Naive thymus-derived CD4-positive, alpha-beta T cell (primary cell): ENCODE data around the gene CAMK1G. TPM values are rescaled to one million over a fixed set of nuclear protein-coding genes. Genes with fewer than 3 reads are reported as not detected.
A peak's percentile ranks its signal among the peaks of the same experiment; 100 is the strongest.

Experiments
- ATAC-seq: fragments of 150-1000 bp; cut with Tn5 transposase; 2 replicates; pipeline ENCODE4 v1.10.0; 2021; ENCODE audit warnings: mild to moderate bottlenecking, moderate library complexity
- CTCF ChIA-PET: fragments of 350-600 bp; sonication (Branson Sonifier 250); formaldehyde crosslinking; loops from one replicate; lab custom pipeline; 2021; ENCODE audit warnings: antibody characterized with exemption; lab: Charles Lee
- POLR2A ChIA-PET: fragments of 350-600 bp; sonication (Branson Sonifier 250); formaldehyde crosslinking; loops from one replicate; lab custom pipeline; 2021; ENCODE audit warnings: antibody characterized with exemption, inconsistent platforms; lab: Charles Lee
- DNase-seq, 9 donors: peaks; one replicate each; pipeline versions ENCODE4 v3.0.0 to v3.0.0-alpha.2; 2020 to 2022; ENCODE audit warnings: mixed read lengths in 1 of 9
- H3K27ac ChIP-seq: one replicate; pipeline ENCODE4 v1.7.0; 2013; ENCODE audit warnings: mild to moderate bottlenecking, low read depth, low read length, moderate library complexity
- H3K27me3 ChIP-seq, 2 donors: one replicate each; pipeline ENCODE4 v1.7.0; 2013; ENCODE audit warnings: low read length in 2 of 2, mild to moderate bottlenecking in 2 of 2, moderate library complexity in 2 of 2; ENCODE audit not compliant: control insufficient read depth in 2 of 2, insufficient read depth in 2 of 2
- H3K36me3 ChIP-seq, 3 experiments: 1 replicate in 2 of 3; 2 replicates in 1 of 3; pipeline ENCODE4 v1.7.0; 2013; ENCODE audit warnings: low read length in 3 of 3, mild to moderate bottlenecking in 3 of 3, moderate library complexity in 1 of 3; ENCODE audit not compliant: insufficient read depth in 3 of 3, control insufficient read depth in 2 of 3
- H3K4me1 ChIP-seq, 2 donors: one replicate each; pipeline ENCODE4 v1.7.0; 2013; ENCODE audit warnings: low read length in 2 of 2, mild to moderate bottlenecking in 2 of 2, moderate library complexity in 1 of 2; ENCODE audit not compliant: control insufficient read depth in 2 of 2, insufficient read depth in 2 of 2
- H3K4me3 ChIP-seq: 2 replicates; pipeline ENCODE4 v1.7.0; 2013; ENCODE audit warnings: mild to moderate bottlenecking, low read length
- H3K9me3 ChIP-seq, 3 experiments: 1 replicate in 2 of 3; 2 replicates in 1 of 3; pipeline ENCODE4 v1.7.0; 2013; ENCODE audit warnings: low read length in 3 of 3; ENCODE audit not compliant: control insufficient read depth in 2 of 3
- H3K27ac Mint-ChIP-seq, 9 donors: one replicate each; pipeline ENCODE4 v1.8.0; 2020 to 2022; ENCODE audit warnings: mixed read lengths in 9 of 9, mild to moderate bottlenecking in 8 of 9, moderate library complexity in 5 of 9, inconsistent platforms in 2 of 9
- H3K27me3 Mint-ChIP-seq, 5 donors: one replicate each; pipeline ENCODE4 v1.8.0; 2021 to 2022; ENCODE audit warnings: mixed read lengths in 5 of 5, mild to moderate bottlenecking in 1 of 5
- H3K36me3 Mint-ChIP-seq, 5 donors: one replicate each; pipeline ENCODE4 v1.8.0; 2020 to 2022; ENCODE audit warnings: mixed read lengths in 5 of 5, mild to moderate bottlenecking in 3 of 5, inconsistent platforms in 1 of 5
- H3K4me1 Mint-ChIP-seq, 7 donors: one replicate each; pipeline ENCODE4 v1.8.0; 2020 to 2022; ENCODE audit warnings: mixed read lengths in 7 of 7, mild to moderate bottlenecking in 3 of 7, inconsistent platforms in 1 of 7
- H3K4me3 Mint-ChIP-seq, 10 donors: one replicate each; pipeline ENCODE4 v1.8.0; 2020 to 2022; ENCODE audit warnings: mild to moderate bottlenecking in 10 of 10, mixed read lengths in 10 of 10, moderate library complexity in 6 of 10, inconsistent platforms in 2 of 10
- H3K9me3 Mint-ChIP-seq, 11 donors: one replicate each; pipeline ENCODE4 v1.8.0; 2020 to 2022; ENCODE audit warnings: mixed read lengths in 11 of 11, mild to moderate bottlenecking in 4 of 11, inconsistent platforms in 1 of 11, moderate library complexity in 1 of 11
- intact Hi-C, 2 donors: fragments of 100-400 bp; cut with micrococcal nuclease; formaldehyde crosslinking; loops; one replicate each; pipeline ENCODE4 v1.15.1; 2023
- polyA plus RNA-seq, 2 donors: library from polyadenylated mRNA; unstranded; fragments of 300-500 nt; fragmentation: Illumina TruSeq; gene quantifications; one replicate each; pipeline ENCODE4 v1.2.3, GENCODE V29; 2021
- total RNA-seq, 6 experiments: library from RNA in 5 of 6; stranded (reverse) in 5 of 6; gene quantifications; 1 replicate in 5 of 6; 2 replicates in 1 of 6; pipeline ENCODE4 v1.2.3 and lab custom pipeline; 2021 to 2026

Gene CAMK1G
- total and polyA plus RNA-seq, 7 experiments from 2014 or later, result not detected

- Histone ChIP-seq H3K4me3 (no peak overlapping the region), H3K9me3 (no peaks in the 10 kb centered on the region), H3K4me1 (peaks cover 0 to 10% of the 10 kb centered on the region in 2 donors), H3K27me3 (no peaks in the 10 kb centered on the region), H3K36me3 (no peaks in the 10 kb centered on the region), H3K27ac (no peak overlapping the region)
- Mint-ChIP-seq H3K27ac (no peak overlapping the region), H3K4me3 (no peak overlapping the region), H3K4me1 (peaks cover 6 to 26% (median 11%) of the 10 kb centered on the region in 7 donors), H3K9me3 (no peaks in the 10 kb centered on the region), H3K36me3 (no peaks in the 10 kb centered on the region), H3K27me3 (peaks cover 9 to 53% (median 16%) of the 10 kb centered on the region in 5 donors)
- ChIA-PET CTCF (interaction anchor here (0.7 to 1.4 kb wide), 3 partner anchors 9 to 181 kb away, joined by 3 to 6 read pairs (median 3); no protein-coding TSS in a partner anchor), POLR2A (no interaction called here)
- intact Hi-C loops, result no loop called here
- no peak for DNase-seq
- no peak for ATAC-seq
Measured at GRCh38 chr1:209570743-209571142, 12.8 kb upstream of the CAMK1G start.

- H3K4me3 Mint-ChIP-seq, result no peak overlapping the region
- POLR2A ChIA-PET, result no interaction called here
Measured at GRCh38 chr1:209576392-209577197, 6.9 kb upstream of the CAMK1G start.

GRCh38 chr1:209577346-209577745 is 6.2 kb upstream of the CAMK1G start:
- POLR2A ChIA-PET, result no interaction called here
- H3K36me3 ChIP-seq, result no peaks in the 10 kb centered on the region
- no peaks in the 10 kb centered on the region for H3K9me3 ChIP-seq
- DNase-seq, result no peak
- Mint-ChIP-seq H3K9me3 (no peaks in the 10 kb centered on the region), H3K36me3 (no peaks in the 10 kb centered on the region), H3K27me3 (peaks cover 0 to 30% (median 5%) of the 10 kb centered on the region in 5 donors), H3K4me3 (no peak overlapping the region), H3K27ac (no peak overlapping the region), H3K4me1 (peaks cover 0 to 6% (median 0%) of the 10 kb centered on the region in 7 donors)
- H3K27me3 ChIP-seq, result no peaks in the 10 kb centered on the region
- no peaks in the 10 kb centered on the region for H3K4me1 ChIP-seq
- H3K27ac ChIP-seq, result no peak overlapping the region
- no peak for ATAC-seq
- CTCF ChIA-PET, result interaction anchor here (0.8 to 2.1 kb wide), 8 partner anchors 8 to 250 kb away, joined by 3 to 12 read pairs (median 3); partner anchors contain the start of gene UTP25
- intact Hi-C loops, result loop anchor here in 1 of 2 donors (5.0 kb wide), 1 partner anchor 250 kb away; the partner anchor contains the start of gene UTP25
- no peak overlapping the region for H3K4me3 ChIP-seq

More at GRCh38 chr1:209576392-209577197, 6.9 kb upstream of the CAMK1G start:
- H3K27me3 Mint-ChIP-seq, result peaks cover 0 to 37% (median 5%) of the 10 kb centered on the region in 5 donors
- CTCF ChIA-PET, result interaction anchor here (0.6 to 2.1 kb wide), 12 partner anchors 9 to 251 kb away, joined by 3 to 12 read pairs (median 3); partner anchors contain the start of gene UTP25
- H3K9me3 Mint-ChIP-seq, result no peaks in the 10 kb centered on the region
- intact Hi-C loops, result loop anchor here (1.0 to 5.0 kb wide), 5 partner anchors 51 to 251 kb away; partner anchors contain the start of gene UTP25 (in 1 of the 2)
- no peaks in the 10 kb centered on the region for H3K36me3 Mint-ChIP-seq
- H3K27ac ChIP-seq, result no peak overlapping the region
- peaks cover 0 to 6% (median 0%) of the 10 kb centered on the region in 7 donors for H3K4me1 Mint-ChIP-seq
- no peak overlapping the region for H3K27ac Mint-ChIP-seq
- ATAC-seq (peak; percentile 85), DNase-seq (peak in 8 of 9 donors; percentile 29 to 77 (median 47))
- no peaks in the 10 kb centered on the region for H3K9me3 ChIP-seq
- no peaks in the 10 kb centered on the region for H3K36me3 ChIP-seq
- no peak overlapping the region for H3K4me3 ChIP-seq
- H3K4me1 ChIP-seq, result no peaks in the 10 kb centered on the region
- H3K27me3 ChIP-seq, result no peaks in the 10 kb centered on the region

- H3K36me3 ChIP-seq, result no peaks in the 10 kb centered on the region
- no peak overlapping the region for H3K27ac ChIP-seq
- no peaks in the 10 kb centered on the region for H3K9me3 Mint-ChIP-seq
- POLR2A ChIA-PET, result no interaction called here
- H3K36me3 Mint-ChIP-seq, result no peaks in the 10 kb centered on the region
- no peaks in the 10 kb centered on the region for H3K4me1 ChIP-seq
- intact Hi-C loops, result no loop called here
- no peaks in the 10 kb centered on the region for H3K9me3 ChIP-seq
- DNase-seq, result no peak
- no peak for ATAC-seq
- H3K27me3 Mint-ChIP-seq, result peaks cover 0 to 9% (median 4%) of the 10 kb centered on the region in 5 donors
- H3K27ac Mint-ChIP-seq, result no peak overlapping the region
- CTCF ChIA-PET, result interaction anchor here (1.5 to 1.6 kb wide), 2 partner anchors 11 to 113 kb away, joined by 3 to 6 read pairs; no protein-coding TSS in a partner anchor
- peaks cover 0 to 6% (median 2%) of the 10 kb centered on the region in 7 donors for H3K4me1 Mint-ChIP-seq
- no peak overlapping the region for H3K4me3 Mint-ChIP-seq
- H3K27me3 ChIP-seq, result no peaks in the 10 kb centered on the region
- no peak overlapping the region for H3K4me3 ChIP-seq
Measured at GRCh38 chr1:209580577-209580976, 2.9 kb upstream of the CAMK1G start.

- Histone ChIP-seq H3K27ac (no peak overlapping the region), H3K27me3 (no peaks in the 10 kb centered on the region), H3K36me3 (no peaks in the 10 kb centered on the region), H3K4me1 (no peaks in the 10 kb centered on the region), H3K4me3 (no peak overlapping the region), H3K9me3 (no peaks in the 10 kb centered on the region)
- peaks cover 4 to 22% (median 17%) of the 10 kb centered on the region in 5 donors for H3K27me3 Mint-ChIP-seq
- ATAC-seq (no peak), DNase-seq (no peak)
- no peaks in the 10 kb centered on the region for H3K9me3 Mint-ChIP-seq
- H3K27ac Mint-ChIP-seq, result no peak overlapping the region
- intact Hi-C loops, result no loop called here
- H3K36me3 Mint-ChIP-seq, result peaks cover 0 to 3% (median 0%) of the 10 kb centered on the region in 5 donors
- CTCF ChIA-PET, result interaction anchor here (1.4 kb wide), 1 partner anchor 164 kb away, joined by 4 read pairs; no protein-coding TSS in a partner anchor
- H3K4me3 Mint-ChIP-seq, result no peak overlapping the region
- POLR2A ChIA-PET, result no interaction called here
- H3K4me1 Mint-ChIP-seq, result peaks cover 0 to 12% (median 0%) of the 10 kb centered on the region in 7 donors
Measured at GRCh38 chr1:209584231-209584672, 738 bp downstream of the CAMK1G start.

GRCh38 chr1:209585197-209585596 is 1.7 kb downstream of the CAMK1G start:
- no peak overlapping the region for H3K4me3 ChIP-seq
- no peaks in the 10 kb centered on the region for H3K27me3 ChIP-seq
- H3K27me3 Mint-ChIP-seq, result peaks cover 5 to 22% (median 21%) of the 10 kb centered on the region in 5 donors
- H3K36me3 ChIP-seq, result no peaks in the 10 kb centered on the region
- DNase-seq, result no peak
- no peaks in the 10 kb centered on the region for H3K9me3 Mint-ChIP-seq
- H3K27ac ChIP-seq, result no peak overlapping the region
- no peaks in the 10 kb centered on the region for H3K9me3 ChIP-seq
- no peak overlapping the region for H3K27ac Mint-ChIP-seq
- intact Hi-C loops, result no loop called here
- H3K36me3 Mint-ChIP-seq, result peaks cover 0 to 3% (median 0%) of the 10 kb centered on the region in 5 donors
- ChIA-PET CTCF (interaction anchor here (0.6 to 0.9 kb wide), 2 partner anchors 8 to 14 kb away, joined by 3 read pairs; no protein-coding TSS in a partner anchor), POLR2A (no interaction called here)
- H3K4me1 Mint-ChIP-seq, result peaks cover 0 to 12% (median 0%) of the 10 kb centered on the region in 7 donors
- no peak for ATAC-seq
- H3K4me1 ChIP-seq, result no peaks in the 10 kb centered on the region
- H3K4me3 Mint-ChIP-seq, result no peak overlapping the region
